A673 (cell line): Measurements from ENCODE around the gene ESRRA.

Experiments used
- CTCF ChIP-seq: fragments of 300-800, 200-600 bp; sonication (generic); conservative IDR thresholded peaks from 2 replicates; pipeline ENCODE4 v1.5.1; 2017; ENCODE audit warnings: low read depth, mild to moderate bottlenecking, antibody characterized with exemption, low read length, moderate library complexity, mixed read lengths
- EZH2 ChIP-seq: fragments of 200-600 bp; sonication (generic); IDR thresholded peaks from 2 replicates; pipeline ENCODE4 v1.6.1; 2017; ENCODE audit warnings: borderline replicate concordance, low read depth, mild to moderate bottlenecking, mixed read lengths, antibody characterized with exemption, low read length; ENCODE audit not compliant: poor library complexity, severe bottlenecking

GRCh38 chr11:64305075-64305690 lies at the start of gene ESRRA:
- no peak for TF ChIP-seq CTCF
- TF ChIP-seq EZH2, result no peak
